Prostate gland (tissue), 2 donors: ENCODE data around the gene KIAA0753. TPM values are rescaled to one million over a fixed set of nuclear protein-coding genes. Genes with fewer than 3 reads are reported as not detected.
"Not testable (repeated sequence)": the region's sequence is repeated elsewhere in the genome, so short reads cannot be mapped to it uniquely, and the experiment has no call there.

ENCODE experiments used
- DNase-seq: peaks from one replicate; pipeline ENCODE4 v3.0.0-alpha.2; 2019; ENCODE audit warnings: low spot score
- H3K27ac ChIP-seq, 2 donors: fragments of 200-600 bp; sonication (generic); 2 replicates each; pipeline ENCODE4 v1.5.1; 2017 to 2019
- H3K27me3 ChIP-seq: fragments of 200-600 bp; sonication (generic); replicated peaks from 2 replicates; pipeline ENCODE4 v1.5.1; 2019; ENCODE audit not compliant: insufficient read depth
- H3K36me3 ChIP-seq, 2 donors: fragments of 200-600 bp; sonication (generic); 1 replicate in 1 of 2; 2 replicates in 1 of 2; pipeline versions ENCODE4 v1.5.1 to v1.8.1; 2017 to 2019
- H3K4me1 ChIP-seq: fragments of 200-600 bp; sonication (generic); replicated peaks from 2 replicates; pipeline ENCODE4 v1.5.1; 2019
- H3K4me3 ChIP-seq, 2 donors: fragments of 200-600 bp; sonication (generic); 2 replicates each; pipeline ENCODE4 v1.5.1; 2017 to 2019
- H3K9me3 ChIP-seq: fragments of 200-600 bp; sonication (generic); 2 replicates; pipeline ENCODE4 v1.5.1; 2017
- POLR2A ChIP-seq: fragments of 450-650 bp; IDR thresholded peaks from one replicate; pipeline ENCODE4 v1.6.1; 2016; ENCODE audit warnings: antibody characterized with exemption, mild to moderate bottlenecking
- POLR2AphosphoS5 ChIP-seq: sonication (generic); formaldehyde crosslinking; IDR thresholded peaks from one replicate; pipeline ENCODE4 v1.6.1; 2017; ENCODE audit warnings: antibody characterized with exemption
- WGBS: methylation state at CpG from one replicate; pipeline ENCODE4 v1.1.5; 2018; 5-methylcytosine and 5-hydroxymethylcytosine counted together
- intact Hi-C: fragments of 100-400 bp; cut with DNase I; formaldehyde crosslinking; loops from one replicate; pipeline ENCODE4 v1.14.2; 2022
- total RNA-seq, 2 donors: library from RNA; depleted of rRNA; stranded (reverse); fragments of >200 nt; gene quantifications; one replicate each; pipeline ENCODE4 v1.1.0, GENCODE V29; 2016
- TF ChIP-seq, protein P1 (sequence below), 4 experiments: fragments of 200-600 bp in 2 of 4; fragments of 450-650 bp in 2 of 4; sonication (generic) in 2 of 4; IDR thresholded peaks; 1 replicate in 3 of 4; 2 replicates in 1 of 4; pipeline ENCODE4 v1.5.1; 2016 to 2019; ENCODE audit warnings: antibody characterized with exemption in 4 of 4, mild to moderate bottlenecking in 2 of 4, moderate library complexity in 2 of 4

KIAA0753 gene
- total RNA-seq, 2 donors from 2014 or later = 17.2 to 28.3 TPM

DNA sequence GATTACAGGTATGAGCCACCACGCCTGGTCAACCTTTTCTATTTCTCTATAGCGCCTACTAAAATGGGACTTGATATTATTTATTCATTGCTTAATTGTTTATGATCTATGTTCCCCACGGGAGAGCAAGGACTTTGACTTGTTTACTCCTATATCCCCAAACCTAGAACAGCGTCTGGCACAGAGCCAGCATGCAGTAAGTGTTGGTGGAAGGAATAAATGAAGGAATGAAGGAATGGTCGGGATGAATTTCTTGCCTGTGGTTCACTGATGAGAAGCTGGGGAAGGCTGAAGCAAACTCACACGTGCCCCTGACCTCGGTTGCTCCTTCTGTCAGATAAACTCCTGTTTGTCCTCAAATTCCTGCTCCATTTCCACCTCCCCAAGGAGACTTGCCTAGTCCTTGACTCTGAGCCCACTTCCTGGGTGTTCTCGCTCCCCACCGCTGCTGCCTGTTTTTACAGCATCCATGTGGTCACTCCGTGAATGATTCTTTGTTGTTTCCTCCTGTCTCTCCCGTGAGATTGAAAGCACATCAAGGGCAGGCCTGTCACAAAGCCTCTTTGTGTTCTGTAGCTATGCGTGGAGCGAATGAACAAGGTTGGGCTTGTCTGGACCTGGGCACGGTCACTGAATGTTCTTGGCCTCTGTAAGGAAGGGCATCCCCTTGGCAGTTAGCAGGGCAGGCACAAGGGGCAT is 28.4 kb upstream of the KIAA0753 start:
- H3K4me1 ChIP-seq = no peaks in the 10 kb centered on the region
- DNase-seq = no peak
- intact Hi-C loops = loop anchor here (5.0 kb wide), 2 partner anchors 173 to 333 kb away; no protein-coding TSS in a partner anchor
- no peaks in the 10 kb centered on the region for H3K27me3 ChIP-seq
- H3K4me3 ChIP-seq = no peak overlapping the region
- H3K36me3 ChIP-seq = no peaks in the 10 kb centered on the region
- no peak overlapping the region for H3K27ac ChIP-seq
- H3K9me3 ChIP-seq = no peaks in the 10 kb centered on the region
- TF ChIP-seq POLR2AphosphoS5 (no peak), POLR2A (no peak)
- TF ChIP-seq, protein P1, sequence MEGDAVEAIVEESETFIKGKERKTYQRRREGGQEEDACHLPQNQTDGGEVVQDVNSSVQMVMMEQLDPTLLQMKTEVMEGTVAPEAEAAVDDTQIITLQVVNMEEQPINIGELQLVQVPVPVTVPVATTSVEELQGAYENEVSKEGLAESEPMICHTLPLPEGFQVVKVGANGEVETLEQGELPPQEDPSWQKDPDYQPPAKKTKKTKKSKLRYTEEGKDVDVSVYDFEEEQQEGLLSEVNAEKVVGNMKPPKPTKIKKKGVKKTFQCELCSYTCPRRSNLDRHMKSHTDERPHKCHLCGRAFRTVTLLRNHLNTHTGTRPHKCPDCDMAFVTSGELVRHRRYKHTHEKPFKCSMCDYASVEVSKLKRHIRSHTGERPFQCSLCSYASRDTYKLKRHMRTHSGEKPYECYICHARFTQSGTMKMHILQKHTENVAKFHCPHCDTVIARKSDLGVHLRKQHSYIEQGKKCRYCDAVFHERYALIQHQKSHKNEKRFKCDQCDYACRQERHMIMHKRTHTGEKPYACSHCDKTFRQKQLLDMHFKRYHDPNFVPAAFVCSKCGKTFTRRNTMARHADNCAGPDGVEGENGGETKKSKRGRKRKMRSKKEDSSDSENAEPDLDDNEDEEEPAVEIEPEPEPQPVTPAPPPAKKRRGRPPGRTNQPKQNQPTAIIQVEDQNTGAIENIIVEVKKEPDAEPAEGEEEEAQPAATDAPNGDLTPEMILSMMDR (IDR thresholded peaks at IDR 0.05) = no peak
- 64% methylated on average over 14 of the region's 14 CpGs for WGBS

DNA sequence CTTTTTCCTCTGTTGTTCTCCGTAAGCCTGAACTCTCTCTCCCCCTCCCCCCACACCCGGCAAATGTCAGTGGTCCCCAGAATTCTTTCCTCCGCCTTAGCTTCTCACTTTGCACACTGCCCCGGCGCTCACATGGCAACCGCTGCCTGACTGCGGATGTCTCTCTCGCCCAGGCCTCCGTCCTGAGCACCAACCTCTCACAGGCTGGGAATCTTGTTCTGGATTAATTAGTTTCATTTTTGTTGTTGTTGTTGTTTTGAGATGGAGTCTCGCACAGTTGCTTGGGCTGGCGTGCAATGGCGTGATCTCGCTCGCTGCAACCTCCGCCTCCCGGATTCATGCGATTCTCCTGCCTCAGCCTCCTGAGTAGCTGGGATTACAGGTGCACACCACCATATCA is 27.7 kb upstream of the KIAA0753 start:
- Histone ChIP-seq H3K36me3 (no peaks in the 10 kb centered on the region), H3K27ac (no peak overlapping the region), H3K4me3 (no peak overlapping the region), H3K9me3 (no peaks in the 10 kb centered on the region), H3K4me1 (no peaks in the 10 kb centered on the region), H3K27me3 (no peaks in the 10 kb centered on the region)
- 82% methylated on average over 17 of the region's 17 CpGs for WGBS
- no peak for DNase-seq
- intact Hi-C loops = loop anchor here (5.0 kb wide), 2 partner anchors 174 to 334 kb away; no protein-coding TSS in a partner anchor
- TF ChIP-seq, protein P1 (IDR thresholded peaks at IDR 0.05) = no peak
- TF ChIP-seq POLR2A (no peak), POLR2AphosphoS5 (no peak)

DNA sequence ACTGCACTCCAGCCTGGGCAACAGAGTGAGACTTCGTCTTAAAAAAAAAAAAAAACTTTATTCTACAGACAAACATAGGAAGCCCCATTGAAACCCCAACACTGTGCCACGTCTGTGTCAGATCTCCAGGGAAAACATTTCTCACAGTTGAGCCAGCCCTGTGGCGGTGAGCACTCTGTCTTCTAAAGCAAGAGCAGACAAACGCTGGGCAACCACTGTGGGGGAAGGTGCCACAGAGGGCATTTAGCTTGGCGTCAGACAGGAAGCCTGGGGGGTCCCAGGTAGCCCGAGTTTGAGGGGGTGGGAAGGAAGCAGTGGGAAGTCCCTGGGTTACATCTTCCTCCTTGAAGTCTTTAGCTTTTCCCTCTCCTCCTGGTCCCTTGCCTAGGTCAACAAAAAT is 27.0 kb upstream of the KIAA0753 start:
- DNase-seq = no peak
- Histone ChIP-seq H3K9me3 (no peaks in the 10 kb centered on the region), H3K36me3 (no peaks in the 10 kb centered on the region), H3K4me3 (no peak overlapping the region), H3K27me3 (no peaks in the 10 kb centered on the region), H3K27ac (no peak overlapping the region), H3K4me1 (no peaks in the 10 kb centered on the region)
- TF ChIP-seq, protein P1 (IDR thresholded peaks at IDR 0.05) = no peak
- TF ChIP-seq POLR2AphosphoS5 (no peak), POLR2A (no peak)
- intact Hi-C loops = loop anchor here (5.0 kb wide), 2 partner anchors 175 to 335 kb away; no protein-coding TSS in a partner anchor
- WGBS = 71% methylated on average over 6 of the region's 6 CpGs

DNA sequence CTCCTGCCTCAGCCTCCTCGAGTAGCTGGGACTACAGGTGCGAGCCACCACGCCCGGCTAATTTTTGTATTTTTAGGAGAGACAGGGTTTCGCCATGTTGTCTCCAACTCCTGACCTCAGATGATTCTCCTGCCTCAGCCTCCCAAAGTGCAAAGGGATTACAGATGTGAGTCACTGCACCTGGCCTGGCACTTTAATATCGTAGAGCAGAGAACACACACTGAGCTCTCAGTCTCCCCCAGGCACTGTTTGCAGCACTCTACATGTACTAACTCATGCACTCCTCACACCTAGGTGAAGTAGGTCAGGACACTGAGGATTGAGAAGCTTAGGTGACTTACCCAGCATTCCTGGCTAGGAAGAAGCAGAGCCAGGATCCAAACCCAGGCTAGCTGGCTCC is 26.0 kb upstream of the KIAA0753 start:
- Histone ChIP-seq H3K27ac (no peak overlapping the region), H3K9me3 (no peaks in the 10 kb centered on the region), H3K27me3 (no peaks in the 10 kb centered on the region), H3K4me3 (no peak overlapping the region), H3K4me1 (no peaks in the 10 kb centered on the region), H3K36me3 (no peaks in the 10 kb centered on the region)
- no peak for DNase-seq
- TF ChIP-seq POLR2A = no peak
- TF ChIP-seq POLR2AphosphoS5 = no peak
- TF ChIP-seq, protein P1 (IDR thresholded peaks at IDR 0.05) = no peak
- 90% methylated on average over 6 of the region's 6 CpGs for WGBS
- intact Hi-C loops = loop anchor here (5.0 kb wide), 2 partner anchors 176 to 336 kb away; no protein-coding TSS in a partner anchor

DNA sequence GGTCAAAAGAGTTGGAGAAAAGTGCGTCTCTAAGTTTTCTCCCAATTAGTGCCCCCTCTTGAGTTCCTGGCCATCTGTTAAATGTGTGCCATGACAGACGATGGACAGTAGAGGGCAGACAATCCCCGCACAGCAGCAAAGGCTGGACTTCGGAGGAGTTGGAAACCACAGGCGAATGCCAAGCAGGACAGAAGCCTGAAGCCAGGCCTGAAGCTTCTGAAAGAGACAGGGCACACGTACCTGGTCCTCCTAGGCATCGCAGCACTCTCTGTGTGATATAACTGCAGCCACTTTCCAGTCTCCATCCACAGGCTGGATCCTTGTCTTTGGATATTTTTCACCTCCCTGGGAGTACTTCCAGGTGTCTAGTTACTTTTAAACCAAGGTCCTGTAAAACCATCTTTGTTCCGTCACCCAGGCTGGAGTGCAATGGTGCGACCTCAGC is 25.6 kb upstream of the KIAA0753 start:
- no peaks in the 10 kb centered on the region for H3K27me3 ChIP-seq
- peak; percentile 61 for DNase-seq
- no peak overlapping the region for H3K27ac ChIP-seq
- no peaks in the 10 kb centered on the region for H3K9me3 ChIP-seq
- no peaks in the 10 kb centered on the region for H3K4me1 ChIP-seq
- 13% methylated on average over 9 of the region's 9 CpGs for WGBS
- intact Hi-C loops = loop anchor here (5.0 kb wide), 2 partner anchors 176 to 336 kb away; no protein-coding TSS in a partner anchor
- H3K36me3 ChIP-seq = no peaks in the 10 kb centered on the region
- TF ChIP-seq POLR2AphosphoS5 (peak; percentile 22), POLR2A (no peak)
- TF ChIP-seq, protein P1 (IDR thresholded peaks at IDR 0.05) = peak; percentile 57 to 89 (median 78)
- H3K4me3 ChIP-seq = no peak overlapping the region

DNA sequence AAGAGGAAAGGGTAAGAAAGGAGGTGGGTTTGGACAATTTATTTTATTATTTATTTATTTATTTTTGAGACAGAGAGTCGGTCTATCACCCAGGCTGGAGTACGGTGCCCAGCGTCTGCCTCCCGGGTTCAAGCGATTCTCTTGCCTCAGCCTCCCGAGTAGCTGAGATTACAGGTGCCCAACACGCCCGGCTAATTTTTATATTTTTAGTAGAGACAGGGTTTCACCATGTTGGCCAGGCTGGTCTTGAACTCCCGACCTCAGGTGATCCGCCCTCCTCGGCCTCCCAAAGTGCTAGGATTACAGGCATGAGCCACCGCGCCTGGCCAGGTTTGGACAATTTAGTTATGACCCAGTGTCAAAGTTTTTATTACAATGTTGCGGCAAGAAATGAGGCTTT is 22.7 kb upstream of the KIAA0753 start:
- H3K9me3 ChIP-seq, H3K36me3 ChIP-seq, DNase-seq, H3K4me1 ChIP-seq, H3K27me3 ChIP-seq, H3K27ac ChIP-seq, intact Hi-C loops, H3K4me3 ChIP-seq: not testable (repeated sequence)
- 93% methylated on average over 14 of the region's 14 CpGs for WGBS
